ENCODE data around the gene ABITRAM.

GRCh38 chr9:108904161-108904560 is 30.0 kb upstream of the ABITRAM start:
- TF ChIP-seq CTCF (IDR thresholded peaks at IDR 0.05) (no peak), POLR2A (IDR thresholded peaks at IDR 0.05) (no peak)
